ENCODE measurements around the gene SIRT5.

The SIRT5 gene

DNA sequence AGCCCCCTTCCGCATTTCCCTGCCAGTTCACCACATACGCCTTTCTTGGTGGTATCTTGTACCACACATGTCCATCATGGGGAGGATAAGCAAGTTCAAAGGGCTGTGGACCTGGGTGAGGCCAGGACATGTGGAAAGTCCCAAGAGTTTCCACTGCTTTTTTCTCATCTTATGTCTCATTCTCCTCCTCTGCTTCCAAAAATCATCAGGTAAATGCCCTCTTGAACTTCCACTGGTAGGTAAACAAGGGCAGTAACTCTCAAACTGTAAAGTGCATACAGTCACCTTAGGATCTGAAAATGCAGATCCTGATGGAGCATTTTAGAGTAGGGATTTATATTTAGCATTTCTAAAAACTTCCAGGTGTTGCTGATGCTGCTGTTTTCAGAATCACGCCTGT, 7.9 kb upstream of the SIRT5 start:
- no peaks in the 10 kb centered on the region for H3K9me2 ChIP-seq (replicated peaks; ENCODE audit: low read depth, low read length)
- TF ChIP-seq, protein P1, sequence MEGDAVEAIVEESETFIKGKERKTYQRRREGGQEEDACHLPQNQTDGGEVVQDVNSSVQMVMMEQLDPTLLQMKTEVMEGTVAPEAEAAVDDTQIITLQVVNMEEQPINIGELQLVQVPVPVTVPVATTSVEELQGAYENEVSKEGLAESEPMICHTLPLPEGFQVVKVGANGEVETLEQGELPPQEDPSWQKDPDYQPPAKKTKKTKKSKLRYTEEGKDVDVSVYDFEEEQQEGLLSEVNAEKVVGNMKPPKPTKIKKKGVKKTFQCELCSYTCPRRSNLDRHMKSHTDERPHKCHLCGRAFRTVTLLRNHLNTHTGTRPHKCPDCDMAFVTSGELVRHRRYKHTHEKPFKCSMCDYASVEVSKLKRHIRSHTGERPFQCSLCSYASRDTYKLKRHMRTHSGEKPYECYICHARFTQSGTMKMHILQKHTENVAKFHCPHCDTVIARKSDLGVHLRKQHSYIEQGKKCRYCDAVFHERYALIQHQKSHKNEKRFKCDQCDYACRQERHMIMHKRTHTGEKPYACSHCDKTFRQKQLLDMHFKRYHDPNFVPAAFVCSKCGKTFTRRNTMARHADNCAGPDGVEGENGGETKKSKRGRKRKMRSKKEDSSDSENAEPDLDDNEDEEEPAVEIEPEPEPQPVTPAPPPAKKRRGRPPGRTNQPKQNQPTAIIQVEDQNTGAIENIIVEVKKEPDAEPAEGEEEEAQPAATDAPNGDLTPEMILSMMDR (conservative IDR thresholded peaks at IDR 0.05; ENCODE audit: low read length) = no peak
- no peak for TF ChIP-seq EZH2phosphoT487 (IDR thresholded peaks at IDR 0.05; ENCODE audit: borderline replicate concordance)
- no peaks in the 10 kb centered on the region for H3K79me2 ChIP-seq (ENCODE audit: insufficient read depth, low read length)
- H2AFZ ChIP-seq (ENCODE audit: low read length) = no peak overlapping the region
- no peak overlapping the region for H3K9ac ChIP-seq (ENCODE audit: low read depth, low read length, poor library complexity, severe bottlenecking)
- H3F3A ChIP-seq (ENCODE audit: low read depth) = no peaks in the 10 kb centered on the region
- H3K27me3 ChIP-seq (ENCODE audit: insufficient read depth, low read length, poor library complexity, severe bottlenecking) = no peaks in the 10 kb centered on the region
- H3K9me3 ChIP-seq (ENCODE audit: insufficient read depth, low read depth, low read length) = no peaks in the 10 kb centered on the region
- no peak overlapping the region for H3K4me2 ChIP-seq (ENCODE audit: low read depth, low read length, poor library complexity, severe bottlenecking)
- no peaks in the 10 kb centered on the region for H3K4me1 ChIP-seq (ENCODE audit: insufficient read depth, low read length, poor library complexity, severe bottlenecking)
- H3K36me3 ChIP-seq (ENCODE audit: insufficient read depth, low read length) = no peaks in the 10 kb centered on the region
- H3K4me3 ChIP-seq (ENCODE audit: low read length, poor library complexity, severe bottlenecking) = no peak overlapping the region
- H4K20me1 ChIP-seq (ENCODE audit: insufficient read depth, low read length, poor library complexity, severe bottlenecking) = no peaks in the 10 kb centered on the region

DNA sequence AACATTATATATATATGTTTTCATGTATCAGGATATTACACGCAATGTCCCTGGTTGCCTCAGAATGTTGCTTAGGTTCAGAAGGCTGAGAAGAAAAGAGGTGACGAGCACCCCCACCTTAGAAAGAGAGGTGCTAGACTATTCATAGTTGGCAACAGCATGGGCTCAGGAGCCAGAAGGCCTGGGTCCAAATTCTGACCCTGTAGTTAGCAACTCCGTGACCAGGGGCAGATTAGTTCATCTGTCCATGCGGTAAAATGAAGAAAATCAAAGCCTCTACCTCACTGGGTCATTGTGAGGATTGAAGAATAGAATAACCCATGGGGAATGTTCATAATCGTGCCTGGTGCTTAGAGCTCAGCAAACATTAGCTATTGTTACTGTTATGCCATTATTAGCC, 5.4 kb upstream of the SIRT5 start:
- no peaks in the 10 kb centered on the region for H3K36me3 ChIP-seq (ENCODE audit: insufficient read depth, low read length)
- H3K79me2 ChIP-seq (ENCODE audit: insufficient read depth, low read length) = peaks cover 4% of the 10 kb centered on the region; the same call in 1 of the 2 replicates
- no peaks in the 10 kb centered on the region for H3F3A ChIP-seq (ENCODE audit: low read depth)
- H3K9me3 ChIP-seq (ENCODE audit: insufficient read depth, low read depth, low read length) = no peaks in the 10 kb centered on the region
- no peak overlapping the region for H2AFZ ChIP-seq (ENCODE audit: low read length)
- peaks cover 7% of the 10 kb centered on the region for H3K4me1 ChIP-seq (ENCODE audit: insufficient read depth, low read length, poor library complexity, severe bottlenecking)
- H3K9ac ChIP-seq (ENCODE audit: low read depth, low read length, poor library complexity, severe bottlenecking) = no peak overlapping the region
- no peaks in the 10 kb centered on the region for H4K20me1 ChIP-seq (ENCODE audit: insufficient read depth, low read length, poor library complexity, severe bottlenecking)
- TF ChIP-seq EZH2phosphoT487 (IDR thresholded peaks at IDR 0.05; ENCODE audit: borderline replicate concordance) = no peak
- TF ChIP-seq, protein P1 (conservative IDR thresholded peaks at IDR 0.05; ENCODE audit: low read length) = no peak
- H3K4me2 ChIP-seq (ENCODE audit: low read depth, low read length, poor library complexity, severe bottlenecking) = no peak overlapping the region
- no peaks in the 10 kb centered on the region for H3K27me3 ChIP-seq (ENCODE audit: insufficient read depth, low read length, poor library complexity, severe bottlenecking)
- no peak overlapping the region for H3K4me3 ChIP-seq (ENCODE audit: low read length, poor library complexity, severe bottlenecking)
- H3K9me2 ChIP-seq (replicated peaks; ENCODE audit: low read depth, low read length) = no peaks in the 10 kb centered on the region

DNA sequence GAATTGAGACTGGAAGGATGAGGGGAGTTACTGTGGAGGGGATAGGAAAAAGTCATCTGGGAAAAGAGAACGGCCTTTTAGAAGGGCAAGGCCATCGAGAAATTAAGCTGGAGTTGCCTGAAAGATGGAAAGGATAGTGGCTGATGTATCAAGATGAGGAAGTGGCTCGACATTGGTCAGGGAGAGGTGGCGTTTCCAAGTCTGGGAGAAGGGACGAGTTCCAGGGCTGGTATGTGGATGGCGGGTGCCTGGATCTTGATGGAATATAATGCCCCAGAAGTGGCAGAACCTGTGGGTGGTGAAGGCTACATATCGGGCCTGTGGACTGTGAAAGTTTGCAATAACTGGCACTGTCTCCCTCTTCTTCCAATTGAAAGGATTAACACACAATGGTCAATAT, 2.2 kb upstream of the SIRT5 start:
- TF ChIP-seq, protein P1 (conservative IDR thresholded peaks at IDR 0.05; ENCODE audit: low read length) = no peak
- TF ChIP-seq EZH2phosphoT487 (IDR thresholded peaks at IDR 0.05; ENCODE audit: borderline replicate concordance) = no peak
- Histone ChIP-seq H3K9me3 (ENCODE audit: insufficient read depth, low read depth, low read length) (no peaks in the 10 kb centered on the region), H3K4me1 (ENCODE audit: insufficient read depth, low read length, poor library complexity, severe bottlenecking) (peaks cover 15% of the 10 kb centered on the region), H3K4me2 (ENCODE audit: low read depth, low read length, poor library complexity, severe bottlenecking) (no peak overlapping the region), H3K9ac (ENCODE audit: low read depth, low read length, poor library complexity, severe bottlenecking) (no peak overlapping the region), H2AFZ (ENCODE audit: low read length) (no peak overlapping the region), H3K4me3 (ENCODE audit: low read length, poor library complexity, severe bottlenecking) (no peak overlapping the region), H4K20me1 (ENCODE audit: insufficient read depth, low read length, poor library complexity, severe bottlenecking) (no peaks in the 10 kb centered on the region), H3K9me2 (replicated peaks; ENCODE audit: low read depth, low read length) (no peaks in the 10 kb centered on the region), H3K27me3 (ENCODE audit: insufficient read depth, low read length, poor library complexity, severe bottlenecking) (no peaks in the 10 kb centered on the region), H3K79me2 (ENCODE audit: insufficient read depth, low read length) (peaks cover 17% of the 10 kb centered on the region), H3K36me3 (ENCODE audit: insufficient read depth, low read length) (no peaks in the 10 kb centered on the region), H3F3A (ENCODE audit: low read depth) (no peaks in the 10 kb centered on the region)
